GM21526 (cell line): ENCODE data around the gene LMAN2.
"Not testable (repeated sequence)": the region's sequence is repeated elsewhere in the genome, so short reads cannot be mapped to it uniquely, and the experiment has no call there.

Experiments used
- ATAC-seq: cut with Tn5 transposase; IDR thresholded peaks from one replicate; pipeline ENCODE4 v1.9.1; 2021; ENCODE audit warnings: moderate library complexity; ENCODE audit not compliant: unreplicated experiment, low FRiP score

LMAN2 gene

GRCh38 chr5:177350776-177351391, 584 bp downstream of the LMAN2 start:
- ATAC-seq = no peak

GRCh38 chr5:177349762-177350161, 1.7 kb downstream of the LMAN2 start:
- ATAC-seq = no peak

DNA sequence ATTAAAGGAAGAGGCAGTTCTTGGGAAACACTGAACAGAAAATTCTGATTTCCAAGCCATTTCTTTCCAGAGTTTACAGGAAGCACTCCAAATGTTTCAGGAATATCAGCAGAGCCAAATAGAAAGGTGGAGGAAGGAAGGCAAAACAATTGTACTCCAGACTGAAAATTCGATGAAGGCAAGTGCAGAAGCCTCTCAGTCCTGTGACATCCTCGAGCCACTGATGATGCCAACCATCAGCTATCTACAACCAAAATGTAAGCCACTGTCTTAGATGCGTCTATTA, 2.2 kb downstream of the LMAN2 start:
- no peak for ATAC-seq

- no peak for ATAC-seq
Observed at GRCh38 chr5:177347699-177348098, 3.8 kb downstream of the LMAN2 start.

GRCh38 chr5:177346820-177347219, 4.6 kb downstream of the LMAN2 start:
- no peak for ATAC-seq

- ATAC-seq = no peak
Observed at GRCh38 chr5:177344891-177345290, 6.6 kb downstream of the LMAN2 start.

GRCh38 chr5:177343777-177344176, 7.7 kb downstream of the LMAN2 start:
- ATAC-seq = no peak

DNA sequence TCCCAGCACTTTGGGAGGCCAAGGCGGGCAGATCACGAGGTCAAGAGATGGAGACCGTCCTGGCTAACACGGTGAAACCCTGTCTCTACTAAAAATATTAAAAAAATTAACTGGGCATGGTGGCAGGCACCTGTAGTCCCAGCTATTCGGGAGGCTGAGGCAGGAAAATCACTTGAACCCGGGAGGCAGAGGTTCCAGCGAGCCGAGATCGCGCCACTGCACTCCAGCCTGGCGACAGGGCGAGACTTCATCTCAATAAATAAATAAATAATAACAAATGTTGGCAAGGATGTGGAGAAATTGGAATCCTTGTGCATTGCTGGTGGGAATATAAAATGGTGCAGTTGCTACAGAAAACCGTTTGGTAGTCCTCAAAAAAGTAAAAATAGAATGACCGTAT, 8.5 kb downstream of the LMAN2 start:
- ATAC-seq = not testable (repeated sequence)

GRCh38 chr5:177339107-177339638, 12.3 kb downstream of the LMAN2 start:
- no peak for ATAC-seq

- ATAC-seq = no peak
Observed at GRCh38 chr5:177338251-177339106, 13.0 kb downstream of the LMAN2 start.

DNA sequence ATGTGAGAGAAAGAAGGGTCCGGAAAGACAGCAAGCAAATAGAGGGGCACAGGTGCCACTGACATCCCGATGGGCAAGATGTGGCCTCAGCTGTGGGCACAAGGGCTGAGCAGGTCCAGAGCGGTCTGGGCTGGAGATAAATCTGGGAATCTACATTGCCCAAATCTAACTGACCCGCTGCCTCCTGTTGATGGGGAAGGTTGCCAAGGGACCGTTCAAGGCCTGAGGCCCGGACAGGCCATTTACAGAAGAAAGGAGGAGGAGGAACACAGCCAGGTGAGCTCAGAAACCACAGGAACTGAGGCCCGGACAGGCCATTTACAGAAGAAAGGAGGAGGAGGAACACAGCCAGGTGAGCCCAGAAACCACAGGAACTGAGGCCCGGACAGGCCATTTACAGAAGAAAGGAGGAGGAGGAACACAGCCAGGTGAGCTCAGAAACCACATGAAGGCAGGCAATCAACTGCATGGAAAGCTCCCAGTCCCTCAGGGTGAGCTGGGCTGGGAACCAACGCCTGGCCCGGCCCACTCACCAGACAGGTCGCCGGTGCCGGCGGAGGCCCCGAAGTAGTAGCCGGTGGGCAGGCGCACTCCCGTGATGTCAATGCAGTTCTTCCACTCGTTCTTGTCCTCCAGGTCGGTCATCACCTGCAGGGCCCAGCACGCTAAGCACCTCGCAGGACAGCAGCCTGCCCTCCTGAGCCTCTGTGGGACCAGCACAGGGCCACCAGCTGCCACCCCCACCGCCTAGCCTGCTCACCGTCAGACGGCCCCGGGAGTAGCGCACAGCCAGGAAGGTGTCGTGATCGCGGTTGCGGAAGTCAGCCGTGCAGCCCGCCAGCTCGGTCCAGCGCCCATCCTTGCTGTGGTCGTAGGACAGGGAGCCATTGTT, 14.6 kb downstream of the LMAN2 start:
- no peak for ATAC-seq

DNA sequence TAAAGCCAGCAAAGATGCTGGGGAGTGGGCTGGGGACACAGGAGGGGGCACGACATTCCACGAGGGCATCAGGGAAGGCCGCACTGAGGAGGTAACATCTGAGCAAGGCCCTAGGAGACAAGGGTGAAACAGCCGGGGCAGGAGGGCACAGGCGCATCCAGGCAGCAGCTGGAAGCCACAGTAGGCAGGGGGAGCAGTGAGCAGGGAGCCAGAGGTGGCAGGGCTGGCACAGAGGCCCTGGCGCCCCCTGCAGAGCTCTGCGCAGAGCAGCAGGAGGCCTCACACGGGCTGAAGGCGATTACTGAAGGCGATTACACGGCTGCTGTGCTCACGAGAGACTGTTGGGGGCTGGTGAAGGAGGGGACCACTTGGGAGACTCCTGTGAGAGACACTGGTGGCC, 15.4 kb downstream of the LMAN2 start:
- ATAC-seq = no peak

- no peak for ATAC-seq
Observed at GRCh38 chr5:177335701-177336065, 15.8 kb downstream of the LMAN2 start.

- no peak for ATAC-seq
Observed at GRCh38 chr5:177334781-177335700, 16.4 kb downstream of the LMAN2 start.

DNA sequence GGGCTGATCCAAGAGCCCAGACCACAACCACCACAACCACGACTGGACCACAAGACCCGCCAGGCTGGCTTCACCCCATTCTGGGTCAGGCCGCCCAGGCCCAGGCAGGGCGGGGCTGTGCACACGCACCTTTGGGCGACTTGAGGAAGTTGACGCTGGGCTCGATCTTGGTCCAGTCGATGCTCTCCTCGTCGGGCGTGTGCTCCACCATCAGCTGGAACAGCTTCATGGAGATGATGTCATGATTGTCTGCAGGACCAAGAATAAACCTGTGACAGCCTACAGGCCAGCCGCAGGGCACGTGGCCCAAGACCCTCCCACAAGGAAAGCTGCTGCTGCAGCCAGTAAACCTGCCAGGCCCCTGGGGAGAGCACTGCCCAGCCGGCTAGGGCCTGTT, 17.3 kb downstream of the LMAN2 start:
- ATAC-seq = no peak

- ATAC-seq = no peak
Observed at GRCh38 chr5:177333420-177334154, 17.9 kb downstream of the LMAN2 start.

DNA sequence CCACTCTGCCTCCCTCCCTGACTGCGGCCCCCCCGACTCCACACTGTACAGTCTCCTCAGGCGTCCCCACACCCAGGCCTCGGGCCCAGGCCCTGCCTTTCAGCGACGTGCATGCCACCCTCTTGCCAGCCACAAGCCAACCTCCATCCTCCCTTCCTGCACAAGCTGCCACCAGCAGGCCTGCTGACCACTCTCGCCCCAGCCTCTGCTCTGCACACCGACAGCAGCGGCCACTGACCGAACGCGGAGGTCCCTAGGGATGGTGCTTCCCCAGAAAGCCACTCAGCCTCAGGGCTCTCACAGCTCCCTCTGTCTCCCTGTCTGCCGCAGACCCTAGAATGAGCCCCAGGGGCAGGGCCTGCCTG, 18.6 kb downstream of the LMAN2 start:
- no peak for ATAC-seq

GRCh38 chr5:177332031-177332895, 19.2 kb downstream of the LMAN2 start:
- no peak for ATAC-seq
